HG03060 (cell line): Measurements from ENCODE around the gene WAS.
"Not testable (repeated sequence)": the region's sequence is repeated elsewhere in the genome, so short reads cannot be mapped to it uniquely, and the experiment has no call there.

Experiments
- ATAC-seq: cut with Tn5 transposase; IDR thresholded peaks from one replicate; pipeline ENCODE4 v1.9.1; 2021; ENCODE audit warnings: low read depth, moderate number of reproducible peaks; ENCODE audit not compliant: unreplicated experiment

The WAS gene

DNA sequence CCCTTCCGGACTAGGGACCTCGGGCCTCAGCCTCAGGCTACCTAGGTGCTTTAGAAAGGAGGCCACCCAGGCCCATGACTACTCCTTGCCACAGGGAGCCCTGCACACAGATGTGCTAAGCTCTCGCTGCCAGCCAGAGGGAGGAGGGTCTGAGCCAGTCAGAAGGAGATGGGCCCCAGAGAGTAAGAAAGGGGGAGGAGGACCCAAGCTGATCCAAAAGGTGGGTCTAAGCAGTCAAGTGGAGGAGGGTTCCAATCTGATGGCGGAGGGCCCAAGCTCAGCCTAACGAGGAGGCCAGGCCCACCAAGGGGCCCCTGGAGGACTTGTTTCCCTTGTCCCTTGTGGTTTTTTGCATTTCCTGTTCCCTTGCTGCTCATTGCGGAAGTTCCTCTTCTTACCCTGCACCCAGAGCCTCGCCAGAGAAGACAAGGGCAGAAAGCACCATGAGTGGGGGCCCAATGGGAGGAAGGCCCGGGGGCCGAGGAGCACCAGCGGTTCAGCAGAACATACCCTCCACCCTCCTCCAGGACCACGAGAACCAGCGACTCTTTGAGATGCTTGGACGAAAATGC, at the start of gene WAS:
TSS of gene WAS (plus strand) at position 389 of the 572 bp plus-strand sequence. CDS start at position 444, 55 bp downstream.
- no peak for ATAC-seq

GRCh38 chrX:48636301-48636700, 47.3 kb upstream of the WAS start:
- no peak for ATAC-seq

- no peak for ATAC-seq
Measured at GRCh38 chrX:48636776-48637175, 46.8 kb upstream of the WAS start.

GRCh38 chrX:48645669-48646068, 37.9 kb upstream of the WAS start:
- ATAC-seq: no peak

- ATAC-seq: no peak
Measured at GRCh38 chrX:48648336-48648751, 35.3 kb upstream of the WAS start.

DNA sequence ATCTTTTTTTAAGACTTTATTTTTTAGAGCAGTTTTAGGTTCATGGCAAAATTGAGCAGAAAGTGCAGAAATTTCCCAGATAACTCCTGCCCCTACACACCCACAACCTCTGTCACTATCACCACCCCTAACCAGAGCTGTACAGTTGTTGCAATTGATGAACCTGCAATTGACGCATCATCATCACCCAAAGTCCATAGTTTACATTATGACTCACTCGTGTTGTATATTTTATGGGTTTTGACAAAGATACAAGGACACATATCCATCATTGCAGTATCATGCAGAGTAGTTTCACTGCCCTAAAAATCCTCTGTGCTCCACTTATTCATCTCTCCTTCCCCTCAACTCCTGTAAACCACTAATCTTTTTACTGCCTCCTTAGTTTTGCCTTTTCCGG, 34.5 kb upstream of the WAS start:
- no peak for ATAC-seq

GRCh38 chrX:48652055-48652579, 31.5 kb upstream of the WAS start:
- ATAC-seq: not testable (repeated sequence)

DNA sequence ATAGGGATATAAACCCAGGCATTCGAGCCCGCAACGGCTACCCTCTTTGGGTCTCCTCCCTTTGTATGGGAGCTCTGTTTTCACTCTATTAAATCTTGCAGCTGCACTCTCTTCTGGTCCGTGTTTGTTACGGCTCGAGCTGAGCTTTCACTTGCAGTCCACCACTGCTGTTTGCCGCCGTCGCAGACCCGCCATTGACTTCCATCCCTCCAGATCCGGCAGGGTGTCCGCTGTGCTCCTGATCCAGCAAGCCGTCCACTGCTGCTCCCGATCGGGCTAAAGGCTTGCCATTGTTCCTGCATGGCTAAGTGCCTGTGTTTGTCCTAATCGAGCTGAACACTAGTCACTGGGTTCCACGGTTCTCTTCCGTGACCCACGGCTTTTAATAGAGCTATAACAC, 28.9 kb upstream of the WAS start:
- ATAC-seq: not testable (repeated sequence)

GRCh38 chrX:48659686-48660085, 23.9 kb upstream of the WAS start:
- ATAC-seq: not testable (repeated sequence)

- no peak for ATAC-seq
Measured at GRCh38 chrX:48663241-48663640, 20.4 kb upstream of the WAS start.

- ATAC-seq: no peak
Measured at GRCh38 chrX:48664156-48664555, 19.4 kb upstream of the WAS start.

DNA sequence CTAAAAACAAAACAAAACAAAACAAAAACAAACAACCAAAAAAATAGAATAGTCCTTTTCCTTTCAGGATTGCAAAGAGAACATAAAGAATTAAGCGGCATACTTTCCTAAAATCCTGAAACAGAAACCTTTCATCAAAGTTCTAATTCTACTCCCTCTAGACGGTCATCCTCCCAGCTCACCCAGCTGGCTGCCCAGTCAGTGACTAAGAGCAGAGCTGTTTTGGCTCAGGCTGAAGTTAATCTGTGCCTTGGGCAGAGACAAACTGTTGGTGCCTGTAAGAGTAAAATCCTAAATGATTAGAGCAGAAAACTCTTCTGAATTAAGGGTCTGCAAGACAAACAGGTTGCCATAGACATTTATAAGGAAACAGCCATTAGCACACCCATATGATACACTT, 17.6 kb upstream of the WAS start:
- ATAC-seq: no peak

- no peak for ATAC-seq
Measured at GRCh38 chrX:48666649-48667048, 16.9 kb upstream of the WAS start.

DNA sequence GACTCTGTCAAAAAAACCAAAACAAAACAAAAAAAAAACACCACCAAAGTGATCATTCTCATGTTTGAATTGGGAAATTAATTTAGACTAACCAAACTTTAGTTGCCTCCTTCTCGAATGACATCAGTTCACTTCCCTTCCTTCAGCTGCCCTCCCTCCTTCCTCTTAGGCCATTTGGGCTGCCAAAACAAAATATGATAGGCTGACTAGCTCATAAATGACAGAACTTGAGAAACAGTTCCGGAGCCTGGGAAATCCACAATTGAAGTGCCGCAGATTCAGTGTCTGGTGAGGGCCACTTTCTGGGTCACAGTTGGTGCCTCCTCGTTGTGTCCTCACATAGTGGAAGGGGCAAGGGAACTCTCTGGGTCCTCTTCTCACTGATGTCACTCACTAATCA, 16.1 kb upstream of the WAS start:
- no peak for ATAC-seq

DNA sequence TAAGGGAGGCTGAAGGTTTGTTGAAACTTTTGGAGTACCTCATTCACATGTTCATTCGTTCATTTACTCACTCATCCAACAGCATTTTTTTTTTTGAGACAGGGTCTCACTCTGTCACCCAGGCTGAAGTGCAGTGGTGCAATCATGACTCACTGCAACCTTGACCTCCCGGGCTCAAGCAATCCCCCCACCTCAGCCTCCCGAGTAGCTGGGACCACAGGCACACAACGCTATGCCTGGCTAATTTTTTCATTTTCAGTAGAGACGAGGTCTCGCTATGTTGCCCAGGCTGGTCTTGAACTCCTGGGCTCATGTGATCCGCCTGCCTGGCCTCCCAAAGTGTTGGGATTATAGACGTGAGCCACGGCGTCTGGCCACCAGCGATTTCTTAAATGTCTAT, 15.4 kb upstream of the WAS start:
- ATAC-seq: not testable (repeated sequence)

DNA sequence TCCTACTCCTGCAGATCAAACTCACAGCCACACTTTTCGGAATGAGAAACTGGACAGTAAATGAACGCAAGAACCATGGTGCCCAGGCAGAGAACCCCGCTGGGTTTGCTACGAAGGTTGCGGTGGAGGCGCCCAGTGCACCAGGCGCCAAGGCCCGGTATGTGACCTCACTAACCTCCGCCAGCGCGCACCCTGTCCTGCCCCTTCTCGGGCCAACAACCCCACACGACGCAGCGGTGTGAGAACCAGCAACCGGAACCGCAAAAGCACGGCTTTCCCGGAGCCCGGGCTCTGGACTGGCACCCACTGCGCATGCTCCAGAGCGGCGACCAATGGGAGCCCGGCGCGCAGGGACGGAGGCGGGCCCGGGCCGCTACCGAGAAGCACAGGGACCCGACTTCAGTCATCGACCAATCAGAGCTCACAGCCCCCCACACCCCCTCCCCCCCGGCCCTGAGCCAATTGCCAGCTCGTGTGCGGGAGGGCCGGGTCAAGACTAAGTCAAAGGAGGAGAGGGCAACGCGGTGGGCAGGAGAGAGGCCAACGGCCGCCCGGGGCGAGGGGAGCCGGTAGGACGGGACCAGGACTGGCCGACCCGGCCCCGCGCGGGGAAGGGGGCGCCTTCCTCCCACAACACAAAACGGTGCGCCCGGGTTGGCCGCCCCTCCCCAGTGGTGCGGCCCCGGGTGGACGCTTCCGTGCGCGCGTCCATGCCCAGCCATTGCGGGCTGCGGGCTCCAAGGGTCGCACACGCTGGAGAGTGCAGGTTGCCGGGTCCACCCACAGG, 7.3 kb upstream of the WAS start:
- ATAC-seq: peak; percentile 66

GRCh38 chrX:48676893-48677270, 6.7 kb upstream of the WAS start:
- no peak for ATAC-seq

DNA sequence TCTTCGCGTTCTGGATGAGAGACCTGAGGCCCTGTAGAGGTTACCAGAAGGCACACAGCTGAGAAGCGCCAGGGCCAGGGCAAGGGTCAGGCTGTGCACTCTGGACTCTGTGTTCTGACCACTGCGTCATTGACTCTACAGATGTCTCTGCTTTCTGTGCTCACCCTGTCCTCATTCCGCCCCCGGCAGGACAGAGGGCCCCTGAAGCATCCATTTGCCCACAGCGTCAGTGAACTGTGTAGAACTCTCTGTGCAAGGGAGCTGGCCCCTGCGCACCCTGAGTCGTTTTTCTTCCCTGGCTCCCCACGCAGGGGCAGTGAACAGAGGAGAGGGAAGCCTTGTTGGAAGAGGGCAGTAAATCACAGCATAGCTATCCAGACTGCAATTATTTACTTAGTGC, 6.1 kb upstream of the WAS start:
- ATAC-seq: no peak

DNA sequence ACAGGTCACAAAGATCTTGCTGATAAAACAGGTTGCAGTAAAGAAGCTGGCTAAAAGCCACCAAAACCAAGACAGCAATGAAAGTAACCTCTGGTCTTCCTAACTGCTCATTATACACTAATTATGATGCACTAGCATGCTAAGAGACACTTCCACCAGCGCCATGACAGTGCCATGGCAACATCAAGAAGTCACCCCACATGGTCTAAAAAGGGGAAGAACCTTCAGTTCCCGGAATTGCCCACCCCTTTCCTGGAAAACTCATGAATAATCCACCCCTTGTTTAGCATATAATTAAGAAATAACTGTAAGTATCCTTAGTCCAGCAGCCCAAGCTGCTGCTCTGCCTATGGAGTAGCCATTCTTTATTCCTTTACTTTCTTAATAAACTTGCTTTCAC, 3.1 kb upstream of the WAS start:
- ATAC-seq: not testable (repeated sequence)

DNA sequence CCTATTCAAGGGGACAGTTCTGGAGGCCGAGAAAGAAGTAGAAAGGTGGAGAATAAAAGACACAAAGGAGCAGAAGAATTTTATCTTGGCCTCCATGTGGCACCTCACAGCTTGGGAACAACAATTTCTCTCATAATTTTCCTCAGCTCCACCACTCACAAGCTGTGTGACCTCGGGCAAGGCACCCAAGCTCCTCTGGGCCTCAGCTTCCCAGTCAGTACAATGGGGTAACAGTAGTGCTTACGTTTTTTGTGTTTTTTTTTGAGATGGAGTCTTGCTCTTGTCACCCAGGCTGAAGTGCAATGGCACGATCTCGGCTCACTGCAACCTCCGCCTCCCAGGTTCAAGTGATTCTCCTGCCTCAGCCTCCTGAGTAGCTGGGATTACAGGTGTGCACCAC, 2.7 kb upstream of the WAS start:
- ATAC-seq: not testable (repeated sequence)

DNA sequence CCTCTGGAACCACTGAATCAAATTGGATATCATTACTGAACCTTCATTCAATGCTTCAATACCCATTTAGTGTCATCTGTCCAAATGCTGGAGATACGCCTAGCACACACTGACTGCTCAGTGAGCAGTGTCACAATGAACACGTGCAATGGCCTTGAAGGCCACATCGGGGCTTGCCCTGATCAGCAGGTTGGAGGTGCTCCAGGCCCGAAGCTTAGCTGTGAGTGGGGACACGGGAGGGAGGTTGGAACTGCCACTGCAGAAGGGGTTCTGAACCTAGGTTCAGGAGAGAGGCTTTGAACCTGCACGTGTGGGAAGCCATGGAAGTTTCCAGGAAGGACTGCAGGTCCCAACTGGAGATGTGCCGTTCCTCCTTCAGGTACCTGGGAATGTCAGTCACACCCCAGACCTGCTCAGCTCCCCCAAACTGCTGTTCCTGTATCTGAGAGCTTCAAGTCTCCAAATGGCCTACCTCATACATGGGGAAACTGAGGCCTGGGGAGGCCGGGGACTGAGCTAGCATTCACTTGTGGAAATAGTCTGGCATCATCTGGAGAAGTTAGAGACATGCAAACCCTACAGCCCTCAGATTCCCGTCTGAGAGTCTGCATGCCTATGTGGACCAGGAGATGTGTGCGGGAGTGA, 1.9 kb upstream of the WAS start:
- no peak for ATAC-seq

DNA sequence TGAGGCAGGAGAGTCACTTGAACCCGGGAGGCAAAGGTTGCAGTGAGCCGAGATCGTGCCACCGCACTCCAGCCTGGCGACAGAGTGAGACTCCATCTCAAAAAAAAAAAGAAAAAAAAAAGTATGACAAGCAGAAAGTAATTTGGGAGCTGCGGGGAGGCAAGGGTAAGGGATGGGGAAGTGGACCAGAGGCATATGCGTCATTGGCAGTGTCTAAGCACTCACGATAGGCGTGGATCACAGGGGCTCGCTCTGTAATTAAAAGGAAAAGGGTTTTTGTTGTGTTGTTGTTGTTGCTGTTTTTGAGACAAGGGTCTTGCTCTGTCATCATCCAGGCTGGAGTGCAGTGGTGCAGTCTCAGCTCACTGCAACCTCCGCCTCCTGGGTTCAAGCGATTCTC, 804 bp upstream of the WAS start:
- not testable (repeated sequence) for ATAC-seq
